ENCODE data around the gene ZNF8. TPM values are rescaled to one million over a fixed set of nuclear protein-coding genes. Genes with fewer than 3 reads are reported as not detected.
"Not testable (repeated sequence)": the region's sequence is repeated elsewhere in the genome, so short reads cannot be mapped to it uniquely, and the experiment has no call there.

Gene ZNF8
- polyA plus RNA-seq (ENCODE audit: insufficient read length in 3 of 3) = 1 to 10 TPM; 6.1 to 6.6 (median 6.5) TPM

- DNase-seq (ENCODE audit: low read depth in 3 of 3, low spot score in 2 of 3) = peak; percentile 94 to 97 (median 94)
Observed at GRCh38 chr19:58278541-58279041, at the start of gene ZNF8. TSS of gene ZNF8 (plus strand) at chr19:58278955. CDS start at chr19:58279082, 127 bp downstream.

- no peak for DNase-seq (ENCODE audit: low read depth in 3 of 3, low spot score in 2 of 3)
Observed at GRCh38 chr19:58229255-58229639, 49.5 kb upstream of the ZNF8 start.

- DNase-seq (ENCODE audit: low read depth in 3 of 3, low spot score in 2 of 3) = no peak
Observed at GRCh38 chr19:58237324-58237723, 41.4 kb upstream of the ZNF8 start.

GRCh38 chr19:58243351-58243750, 35.4 kb upstream of the ZNF8 start:
- DNase-seq (ENCODE audit: low read depth in 3 of 3, low spot score in 2 of 3) = no peak

GRCh38 chr19:58248886-58249285, 29.9 kb upstream of the ZNF8 start:
- DNase-seq (ENCODE audit: low read depth in 3 of 3, low spot score in 2 of 3) = no peak

GRCh38 chr19:58252102-58252685, 26.6 kb upstream of the ZNF8 start:
- DNase-seq (ENCODE audit: low read depth in 3 of 3, low spot score in 2 of 3) = no peak

- DNase-seq (ENCODE audit: low read depth in 3 of 3, low spot score in 2 of 3) = not testable (repeated sequence)
Observed at GRCh38 chr19:58258259-58258658, 20.5 kb upstream of the ZNF8 start.

GRCh38 chr19:58261600-58261967, 17.2 kb upstream of the ZNF8 start:
- no peak for DNase-seq (ENCODE audit: low read depth in 3 of 3, low spot score in 2 of 3)

- no peak for DNase-seq (ENCODE audit: low read depth in 3 of 3, low spot score in 2 of 3)
Observed at GRCh38 chr19:58261968-58262921, 16.5 kb upstream of the ZNF8 start.

- DNase-seq (ENCODE audit: low read depth in 3 of 3, low spot score in 2 of 3) = no peak
Observed at GRCh38 chr19:58262922-58263296, 15.8 kb upstream of the ZNF8 start.

GRCh38 chr19:58265100-58265499, 13.7 kb upstream of the ZNF8 start:
- no peak for DNase-seq (ENCODE audit: low read depth in 3 of 3, low spot score in 2 of 3)

GRCh38 chr19:58268344-58268743, 10.4 kb upstream of the ZNF8 start:
- DNase-seq (ENCODE audit: low read depth in 3 of 3, low spot score in 2 of 3) = no peak

- DNase-seq (ENCODE audit: low read depth in 3 of 3, low spot score in 2 of 3) = no peak
Observed at GRCh38 chr19:58274771-58275201, 4.0 kb upstream of the ZNF8 start.

GRCh38 chr19:58275564-58275963, 3.2 kb upstream of the ZNF8 start:
- DNase-seq (ENCODE audit: low read depth in 3 of 3, low spot score in 2 of 3) = no peak

- no peak for DNase-seq (ENCODE audit: low read depth in 3 of 3, low spot score in 2 of 3)
Observed at GRCh38 chr19:58277197-58277596, 1.6 kb upstream of the ZNF8 start.

GRCh38 chr19:58277748-58278540, 811 bp upstream of the ZNF8 start:
- no peak for DNase-seq (ENCODE audit: low read depth in 3 of 3, low spot score in 2 of 3)

- DNase-seq (ENCODE audit: low read depth in 3 of 3, low spot score in 2 of 3) = peak; percentile 32 to 38 (median 33)
Observed at GRCh38 chr19:58279042-58279924, 528 bp downstream of the ZNF8 start.

GRCh38 chr19:58279925-58280316, 1.2 kb downstream of the ZNF8 start:
- no peak for DNase-seq (ENCODE audit: low read depth in 3 of 3, low spot score in 2 of 3)

- DNase-seq (ENCODE audit: low read depth in 3 of 3, low spot score in 2 of 3) = no peak
Observed at GRCh38 chr19:58284199-58284598, 5.4 kb downstream of the ZNF8 start.

- no peak for DNase-seq (ENCODE audit: low read depth in 3 of 3, low spot score in 2 of 3)
Observed at GRCh38 chr19:58291943-58292342, 13.2 kb downstream of the ZNF8 start.

All from right renal cortex interstitium (tissue), 3 donors.